Measurements from ENCODE around the gene MRPL54. TPM values are rescaled to one million over a fixed set of nuclear protein-coding genes. Genes with fewer than 3 reads are reported as not detected.

MRPL54 gene
- total and polyA plus RNA-seq, 2 experiments from 2014 or later = 42.2 to 86.8 TPM

- H3K36me3 ChIP-seq (replicated peaks; ENCODE audit: insufficient read depth, low read depth) = no peaks in the 10 kb centered on the region
- TF ChIP-seq CTCF (IDR thresholded peaks at IDR 0.05; ENCODE audit: poor library complexity) = no peak
- TF ChIP-seq EZH2 (IDR thresholded peaks at IDR 0.05; ENCODE audit: borderline replicate concordance) = no peak
- TF ChIP-seq EZH2phosphoT487 (IDR thresholded peaks at IDR 0.05; ENCODE audit: low read depth, severe bottlenecking, unreplicated experiment) = no peak
- H3K27ac ChIP-seq = no peak overlapping the region
- H3K79me2 ChIP-seq = no peaks in the 10 kb centered on the region
- no peak overlapping the region for H2AFZ ChIP-seq
- no peak overlapping the region for H3K4me3 ChIP-seq
- H4K20me1 ChIP-seq (ENCODE audit: insufficient read depth, poor library complexity, severe bottlenecking) = no peaks in the 10 kb centered on the region
- no peaks in the 10 kb centered on the region for H3K4me1 ChIP-seq (ENCODE audit: insufficient read depth)
- no peaks in the 10 kb centered on the region for H3K27me3 ChIP-seq
- H3K9me2 ChIP-seq (replicated peaks; ENCODE audit: insufficient read depth) = no peaks in the 10 kb centered on the region
- H3K4me2 ChIP-seq = no peak overlapping the region
- no peaks in the 10 kb centered on the region for H3K9me3 ChIP-seq (ENCODE audit: low read depth)
- WGBS (ENCODE audit: low lambda C conversion rate, missing lambda C conversion rate) = 91% methylated on average over 29 of the region's 31 CpGs
- DNase-seq (ENCODE audit: low spot score) = no peak
These were observed 16.0 kb upstream of the MRPL54 start for GRCh38 chr19:3746371-3747056.

GRCh38 chr19:3748965-3749364 is 13.5 kb upstream of the MRPL54 start:
- WGBS (ENCODE audit: low lambda C conversion rate, missing lambda C conversion rate) = 96% methylated on average over 7 of the region's 8 CpGs
- Histone ChIP-seq H3K9me3 (ENCODE audit: low read depth) (no peaks in the 10 kb centered on the region), H3K79me2 (no peaks in the 10 kb centered on the region), H3K36me3 (replicated peaks; ENCODE audit: insufficient read depth, low read depth) (no peaks in the 10 kb centered on the region), H3K27ac (no peak overlapping the region), H3K4me1 (ENCODE audit: insufficient read depth) (no peaks in the 10 kb centered on the region), H4K20me1 (ENCODE audit: insufficient read depth, poor library complexity, severe bottlenecking) (no peaks in the 10 kb centered on the region), H3K27me3 (no peaks in the 10 kb centered on the region), H3K9me2 (replicated peaks; ENCODE audit: insufficient read depth) (no peaks in the 10 kb centered on the region), H2AFZ (no peak overlapping the region), H3K4me3 (no peak overlapping the region), H3K4me2 (no peak overlapping the region)
- DNase-seq (ENCODE audit: low spot score) = no peak
- TF ChIP-seq EZH2 (IDR thresholded peaks at IDR 0.05; ENCODE audit: borderline replicate concordance) = no peak
- no peak for TF ChIP-seq CTCF (IDR thresholded peaks at IDR 0.05; ENCODE audit: poor library complexity)
- no peak for TF ChIP-seq EZH2phosphoT487 (IDR thresholded peaks at IDR 0.05; ENCODE audit: low read depth, severe bottlenecking, unreplicated experiment)

- no peak overlapping the region for H3K4me3 ChIP-seq
- H4K20me1 ChIP-seq (ENCODE audit: insufficient read depth, poor library complexity, severe bottlenecking) = no peaks in the 10 kb centered on the region
- TF ChIP-seq EZH2 (IDR thresholded peaks at IDR 0.05; ENCODE audit: borderline replicate concordance) (no peak), CTCF (IDR thresholded peaks at IDR 0.05; ENCODE audit: poor library complexity) (no peak), EZH2phosphoT487 (IDR thresholded peaks at IDR 0.05; ENCODE audit: low read depth, severe bottlenecking, unreplicated experiment) (no peak)
- WGBS (ENCODE audit: low lambda C conversion rate, missing lambda C conversion rate) = 100% methylated on average over 2 of the region's 2 CpGs
- H3K79me2 ChIP-seq = no peaks in the 10 kb centered on the region
- H3K27me3 ChIP-seq = no peaks in the 10 kb centered on the region
- DNase-seq (ENCODE audit: low spot score) = no peak
- H2AFZ ChIP-seq = no peak overlapping the region
- H3K36me3 ChIP-seq (replicated peaks; ENCODE audit: insufficient read depth, low read depth) = no peaks in the 10 kb centered on the region
- H3K27ac ChIP-seq = no peak overlapping the region
- H3K4me2 ChIP-seq = no peak overlapping the region
- no peaks in the 10 kb centered on the region for H3K9me2 ChIP-seq (replicated peaks; ENCODE audit: insufficient read depth)
- no peaks in the 10 kb centered on the region for H3K9me3 ChIP-seq (ENCODE audit: low read depth)
- no peaks in the 10 kb centered on the region for H3K4me1 ChIP-seq (ENCODE audit: insufficient read depth)
These were observed 12.3 kb upstream of the MRPL54 start for GRCh38 chr19:3750211-3750610.

Measured in hepatocyte (in vitro differentiated cells).